ENCODE measurements around the gene RPRD1A.
"Not testable (repeated sequence)": the region's sequence is repeated elsewhere in the genome, so short reads cannot be mapped to it uniquely, and the experiment has no call there.

The RPRD1A gene

DNA sequence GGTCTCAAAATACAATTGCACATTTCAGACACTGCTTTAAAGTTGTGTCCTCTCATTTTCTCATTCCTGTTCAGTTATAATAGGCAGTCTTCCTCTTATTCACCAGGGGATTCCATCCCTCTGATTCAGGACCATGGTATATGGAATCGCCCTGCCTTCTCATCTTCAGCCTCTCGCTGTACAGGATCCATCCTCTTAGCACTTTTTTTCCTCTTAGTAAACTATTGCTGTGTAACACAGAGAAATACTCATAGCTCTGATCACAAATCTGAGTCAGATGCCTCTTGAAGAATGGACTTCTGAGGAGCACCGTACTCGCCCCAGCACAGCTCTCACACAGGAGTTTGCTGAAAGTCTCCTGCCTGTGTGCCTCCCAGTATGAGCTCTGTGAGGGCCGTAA, 83.5 kb downstream of the RPRD1A start:
- Histone ChIP-seq H3K27ac (ENCODE audit: low read length) (no peak overlapping the region), H3K4me3 (ENCODE audit: low read length) (no peak overlapping the region), H3K9ac (ENCODE audit: low read length) (no peak overlapping the region), H3K36me3 (ENCODE audit: control insufficient read depth, low read depth, low read length) (peaks cover 29% of the 10 kb centered on the region), H3K4me1 (ENCODE audit: control insufficient read depth, low read depth, low read length) (no peaks in the 10 kb centered on the region), H3K27me3 (ENCODE audit: control insufficient read depth, insufficient read depth, low read length) (no peaks in the 10 kb centered on the region), H3K9me3 (ENCODE audit: control insufficient read depth, low read depth, low read length) (no peaks in the 10 kb centered on the region)

DNA sequence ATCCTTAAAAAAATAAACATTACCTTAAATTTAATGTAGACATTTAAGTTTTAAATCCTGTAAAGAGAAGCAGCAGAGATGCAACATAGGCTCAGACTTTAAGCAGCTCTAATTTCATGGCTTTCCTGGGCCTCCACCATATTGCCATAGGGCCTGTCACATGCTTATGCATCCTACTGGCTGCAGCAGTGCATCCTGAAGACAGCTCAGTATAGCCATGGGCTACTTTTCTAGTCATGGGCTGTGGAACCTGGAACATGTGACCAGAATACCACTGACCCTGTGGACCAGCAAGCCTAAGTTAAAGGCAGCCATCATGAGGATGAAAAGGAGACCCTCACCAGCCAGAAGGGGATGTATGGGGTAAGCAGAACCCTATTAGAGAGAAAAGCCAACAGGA, 84.2 kb downstream of the RPRD1A start:
- Histone ChIP-seq H3K36me3 (ENCODE audit: control insufficient read depth, low read depth, low read length) (peaks cover 30% of the 10 kb centered on the region), H3K9ac (ENCODE audit: low read length) (no peak overlapping the region), H3K4me3 (ENCODE audit: low read length) (no peak overlapping the region), H3K27ac (ENCODE audit: low read length) (no peak overlapping the region), H3K4me1 (ENCODE audit: control insufficient read depth, low read depth, low read length) (no peaks in the 10 kb centered on the region), H3K9me3 (ENCODE audit: control insufficient read depth, low read depth, low read length) (no peaks in the 10 kb centered on the region), H3K27me3 (ENCODE audit: control insufficient read depth, insufficient read depth, low read length) (no peaks in the 10 kb centered on the region)

DNA sequence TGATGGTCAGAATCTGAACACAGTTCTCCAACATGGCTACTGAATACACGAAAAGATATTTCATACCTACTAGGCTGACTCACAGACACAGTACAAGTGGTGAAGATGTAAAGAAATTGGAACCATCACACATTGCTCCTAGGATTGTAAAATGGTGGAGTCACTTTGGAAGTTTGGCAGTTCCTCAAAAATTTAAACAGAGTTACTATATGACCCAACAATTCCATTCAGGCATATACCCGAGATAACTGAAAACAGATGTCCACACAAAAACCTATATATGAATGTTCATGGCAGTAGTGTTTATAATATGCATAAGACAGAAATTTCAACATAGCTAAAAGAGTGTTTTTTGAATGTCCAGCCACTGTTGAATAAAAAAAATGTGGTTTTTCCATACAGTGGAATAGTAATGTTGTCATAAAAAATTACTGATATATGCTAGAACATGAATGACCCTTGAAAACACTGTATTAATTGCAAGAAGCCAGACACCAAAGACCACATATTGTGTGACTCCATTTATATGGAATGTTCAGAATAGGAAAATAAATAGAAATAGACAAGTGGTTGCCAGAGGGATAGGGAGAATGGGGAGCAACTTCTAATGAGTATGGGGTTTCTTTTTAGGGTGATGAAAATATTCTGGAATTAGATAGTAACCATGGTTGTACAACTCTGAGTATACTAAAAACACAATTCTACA, 84.8 kb downstream of the RPRD1A start:
- no peak overlapping the region for H3K27ac ChIP-seq (ENCODE audit: low read length)
- H3K36me3 ChIP-seq (ENCODE audit: control insufficient read depth, low read depth, low read length): peaks cover 36% of the 10 kb centered on the region
- H3K4me3 ChIP-seq (ENCODE audit: low read length): no peak overlapping the region
- H3K9me3 ChIP-seq (ENCODE audit: control insufficient read depth, low read depth, low read length): no peaks in the 10 kb centered on the region
- no peak overlapping the region for H3K9ac ChIP-seq (ENCODE audit: low read length)
- no peaks in the 10 kb centered on the region for H3K4me1 ChIP-seq (ENCODE audit: control insufficient read depth, low read depth, low read length)
- H3K27me3 ChIP-seq (ENCODE audit: control insufficient read depth, insufficient read depth, low read length): no peaks in the 10 kb centered on the region

DNA sequence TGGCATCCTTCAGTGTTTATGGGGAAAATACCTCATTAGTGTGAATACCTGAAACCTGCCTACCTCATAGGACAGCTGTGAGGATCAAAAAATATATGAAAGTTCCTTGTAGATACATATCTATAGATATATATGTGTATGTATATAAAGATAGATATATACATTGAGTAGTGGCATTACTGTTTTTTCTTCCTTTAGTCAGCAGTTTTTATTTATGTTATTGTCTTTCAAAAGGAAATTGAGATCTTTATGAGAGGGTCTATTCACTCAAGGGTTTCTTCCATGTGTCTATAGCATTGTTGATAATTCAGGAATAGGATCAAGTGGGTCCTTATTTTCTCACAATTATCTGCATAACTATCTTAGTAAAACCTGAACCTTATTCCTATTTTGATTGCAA, 88.2 kb downstream of the RPRD1A start:
- Histone ChIP-seq H3K9ac (ENCODE audit: low read length) (no peak overlapping the region), H3K36me3 (ENCODE audit: control insufficient read depth, low read depth, low read length) (peaks cover 63% of the 10 kb centered on the region), H3K4me3 (ENCODE audit: low read length) (no peak overlapping the region), H3K27ac (ENCODE audit: low read length) (no peak overlapping the region), H3K27me3 (ENCODE audit: control insufficient read depth, insufficient read depth, low read length) (no peaks in the 10 kb centered on the region), H3K4me1 (ENCODE audit: control insufficient read depth, low read depth, low read length) (no peaks in the 10 kb centered on the region), H3K9me3 (ENCODE audit: control insufficient read depth, low read depth, low read length) (no peaks in the 10 kb centered on the region)

DNA sequence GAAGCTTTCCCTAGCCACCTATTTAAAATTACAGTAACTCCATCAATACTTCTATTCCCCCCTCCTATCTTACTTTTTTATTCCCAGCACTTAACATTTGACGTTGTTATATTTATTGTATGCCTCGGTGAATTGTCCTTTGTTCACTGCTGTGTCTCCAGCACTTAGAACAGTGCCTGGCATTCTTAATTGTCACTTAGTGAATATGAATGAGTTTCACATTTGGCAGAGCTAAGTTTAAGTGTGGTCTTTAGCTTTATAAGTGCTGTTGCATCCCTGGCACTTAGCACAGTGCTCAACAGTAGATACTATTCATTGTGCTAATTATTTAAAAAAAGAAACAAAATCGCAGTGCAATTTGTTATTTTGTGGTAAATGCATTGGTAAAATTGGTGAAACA, 93.2 kb downstream of the RPRD1A start:
- Histone ChIP-seq H3K36me3 (ENCODE audit: control insufficient read depth, low read depth, low read length) (peaks cover 46% of the 10 kb centered on the region), H3K27me3 (ENCODE audit: control insufficient read depth, insufficient read depth, low read length) (no peaks in the 10 kb centered on the region), H3K4me1 (ENCODE audit: control insufficient read depth, low read depth, low read length) (peaks cover 7% of the 10 kb centered on the region), H3K9me3 (ENCODE audit: control insufficient read depth, low read depth, low read length) (no peaks in the 10 kb centered on the region), H3K4me3 (ENCODE audit: low read length) (peak overlapping the region; percentile 3), H3K27ac (ENCODE audit: low read length) (no peak overlapping the region), H3K9ac (ENCODE audit: low read length) (no peak overlapping the region)

DNA sequence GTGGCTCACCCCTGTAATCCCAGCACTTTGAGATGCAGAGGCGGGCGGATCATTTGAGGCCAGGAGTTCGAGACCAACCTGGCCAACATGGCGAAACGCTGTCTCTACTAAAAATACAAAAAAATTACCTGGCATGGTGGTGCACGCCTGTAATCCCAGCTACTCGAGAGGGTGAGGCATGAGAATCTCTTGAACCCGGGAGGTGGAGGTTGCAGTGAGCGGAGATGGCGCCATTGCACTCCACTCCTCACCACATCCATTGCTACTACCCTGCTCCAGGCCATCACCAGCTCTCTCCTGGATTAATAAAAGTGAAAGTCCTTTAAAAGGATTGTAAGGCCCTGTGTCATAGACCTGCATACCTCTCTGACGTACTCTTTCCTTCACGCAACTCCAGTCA, 93.7 kb downstream of the RPRD1A start:
- no peaks in the 10 kb centered on the region for H3K9me3 ChIP-seq (ENCODE audit: control insufficient read depth, low read depth, low read length)
- no peaks in the 10 kb centered on the region for H3K27me3 ChIP-seq (ENCODE audit: control insufficient read depth, insufficient read depth, low read length)
- H3K27ac ChIP-seq (ENCODE audit: low read length): no peak overlapping the region
- H3K36me3 ChIP-seq (ENCODE audit: control insufficient read depth, low read depth, low read length): peaks cover 41% of the 10 kb centered on the region
- H3K4me1 ChIP-seq (ENCODE audit: control insufficient read depth, low read depth, low read length): peaks cover 7% of the 10 kb centered on the region
- no peak overlapping the region for H3K9ac ChIP-seq (ENCODE audit: low read length)
- peak overlapping the region; percentile 99 for H3K4me3 ChIP-seq (ENCODE audit: low read length)

DNA sequence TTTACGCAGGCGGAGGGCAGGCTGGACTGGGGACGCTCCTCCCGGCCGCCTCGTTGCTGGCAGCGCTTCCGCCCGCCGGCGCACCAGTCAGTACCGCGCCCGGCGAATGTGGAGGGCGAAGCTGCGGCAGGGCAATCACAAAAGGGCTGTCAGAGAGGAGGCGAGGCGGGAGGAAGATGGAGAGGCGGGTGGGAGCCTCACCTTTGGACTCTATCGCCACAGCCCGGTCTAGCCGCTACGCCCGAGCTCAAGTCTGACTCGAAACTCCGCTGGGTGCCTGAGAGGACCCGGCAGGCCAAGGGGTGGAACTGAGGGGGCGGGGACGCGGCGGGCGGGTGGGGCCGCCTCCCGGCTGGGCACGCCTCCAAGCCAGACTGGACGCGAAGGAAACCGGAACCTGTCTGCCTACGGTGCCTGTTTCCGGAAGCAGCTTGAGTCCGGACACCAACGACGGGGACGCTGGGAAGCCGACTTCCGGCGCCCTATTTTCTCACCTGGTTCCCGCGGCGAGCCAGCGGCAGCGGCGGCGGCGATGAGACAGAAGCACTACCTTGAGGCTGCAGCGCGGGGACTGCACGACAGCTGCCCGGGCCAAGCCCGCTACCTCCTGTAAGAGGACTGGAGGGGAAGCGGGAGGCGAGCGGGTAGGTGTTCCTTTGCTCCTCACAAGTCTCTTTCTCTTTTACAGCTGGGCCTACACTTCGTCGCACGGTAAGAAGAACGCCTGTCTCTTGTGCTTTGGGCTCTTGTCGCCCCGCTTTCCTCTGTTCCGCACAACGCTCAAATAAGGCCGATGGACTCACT, 95.0 kb downstream of the RPRD1A start, which contains the start of gene RMP24:
TSS of gene RMP24 (plus strand) at position 483 of the 804 bp plus-strand sequence.
- peak within 1 kb of the TSS; percentile 99 for H3K4me3 ChIP-seq (ENCODE audit: low read length)
- H3K9me3 ChIP-seq (ENCODE audit: control insufficient read depth, low read depth, low read length): no peaks in the 10 kb centered on the region
- H3K4me1 ChIP-seq (ENCODE audit: control insufficient read depth, low read depth, low read length): peaks cover 7% of the 10 kb centered on the region
- peak within 1 kb of the TSS; percentile 7 for H3K27ac ChIP-seq (ENCODE audit: low read length)
- H3K27me3 ChIP-seq (ENCODE audit: control insufficient read depth, insufficient read depth, low read length): no peaks in the 10 kb centered on the region
- peak within 1 kb of the TSS; percentile 92 for H3K9ac ChIP-seq (ENCODE audit: low read length)
- peaks cover 29% of the 10 kb centered on the region for H3K36me3 ChIP-seq (ENCODE audit: control insufficient read depth, low read depth, low read length)

DNA sequence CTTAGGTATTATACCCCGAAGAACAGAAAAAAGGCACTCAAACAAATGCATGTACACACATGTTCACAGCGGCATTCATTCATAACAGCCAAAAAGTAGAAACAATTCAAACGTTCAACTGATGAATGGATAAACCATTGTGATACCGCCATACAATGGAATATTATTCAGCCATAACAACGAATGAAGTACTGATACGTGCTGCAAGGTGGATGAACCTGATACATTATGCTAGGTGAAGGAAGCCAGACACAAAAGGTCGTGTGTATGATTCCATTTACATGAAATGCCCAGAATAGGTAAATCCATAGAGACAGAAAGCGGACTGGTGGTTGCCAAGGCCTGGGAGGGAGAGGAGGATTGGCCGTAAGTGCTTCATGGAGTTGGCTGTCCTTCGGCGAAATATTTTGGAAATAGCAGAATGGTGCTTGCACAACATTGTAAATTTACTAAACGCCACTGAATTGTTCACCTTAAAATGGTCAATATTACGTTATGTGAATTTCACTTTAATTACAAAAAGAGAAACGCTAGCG, 95.6 kb downstream of the RPRD1A start:
- H3K27me3 ChIP-seq (ENCODE audit: control insufficient read depth, insufficient read depth, low read length): no peaks in the 10 kb centered on the region

DNA sequence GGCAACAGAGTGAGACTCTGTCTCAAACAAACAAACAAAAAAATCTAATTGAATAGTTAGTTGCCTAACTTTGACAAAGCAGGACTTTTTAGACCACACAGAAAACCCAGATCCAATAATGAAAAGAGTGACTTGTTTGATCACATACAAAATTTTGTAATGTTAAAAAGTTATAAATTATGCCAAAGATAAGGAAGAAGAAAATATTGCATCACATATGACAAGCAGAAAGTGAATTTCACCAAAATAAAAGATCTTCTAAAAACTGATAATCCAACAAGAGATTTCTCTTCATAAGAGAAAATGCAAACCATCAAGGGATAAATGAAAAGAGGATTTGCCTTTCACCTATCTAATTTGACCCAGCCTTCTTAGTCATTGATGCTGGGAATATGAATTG, 97.7 kb downstream of the RPRD1A start:
- H3K4me3 ChIP-seq (ENCODE audit: low read length): no peak overlapping the region
- H3K4me1 ChIP-seq (ENCODE audit: control insufficient read depth, low read depth, low read length): peaks cover 7% of the 10 kb centered on the region
- H3K27ac ChIP-seq (ENCODE audit: low read length): no peak overlapping the region
- H3K36me3 ChIP-seq (ENCODE audit: control insufficient read depth, low read depth, low read length): peaks cover 8% of the 10 kb centered on the region
- no peak overlapping the region for H3K9ac ChIP-seq (ENCODE audit: low read length)
- H3K27me3 ChIP-seq (ENCODE audit: control insufficient read depth, insufficient read depth, low read length): no peaks in the 10 kb centered on the region
- no peaks in the 10 kb centered on the region for H3K9me3 ChIP-seq (ENCODE audit: control insufficient read depth, low read depth, low read length)

More for the DNA sequence above, 95.6 kb downstream of the RPRD1A start:
- Histone ChIP-seq H3K9ac (ENCODE audit: low read length) (peak overlapping the region; percentile 92), H3K36me3 (ENCODE audit: control insufficient read depth, low read depth, low read length) (peaks cover 25% of the 10 kb centered on the region), H3K9me3 (ENCODE audit: control insufficient read depth, low read depth, low read length) (no peaks in the 10 kb centered on the region), H3K4me1 (ENCODE audit: control insufficient read depth, low read depth, low read length) (peaks cover 7% of the 10 kb centered on the region), H3K4me3 (ENCODE audit: low read length) (peak overlapping the region; percentile 99), H3K27ac (ENCODE audit: low read length) (no peak overlapping the region)

DNA sequence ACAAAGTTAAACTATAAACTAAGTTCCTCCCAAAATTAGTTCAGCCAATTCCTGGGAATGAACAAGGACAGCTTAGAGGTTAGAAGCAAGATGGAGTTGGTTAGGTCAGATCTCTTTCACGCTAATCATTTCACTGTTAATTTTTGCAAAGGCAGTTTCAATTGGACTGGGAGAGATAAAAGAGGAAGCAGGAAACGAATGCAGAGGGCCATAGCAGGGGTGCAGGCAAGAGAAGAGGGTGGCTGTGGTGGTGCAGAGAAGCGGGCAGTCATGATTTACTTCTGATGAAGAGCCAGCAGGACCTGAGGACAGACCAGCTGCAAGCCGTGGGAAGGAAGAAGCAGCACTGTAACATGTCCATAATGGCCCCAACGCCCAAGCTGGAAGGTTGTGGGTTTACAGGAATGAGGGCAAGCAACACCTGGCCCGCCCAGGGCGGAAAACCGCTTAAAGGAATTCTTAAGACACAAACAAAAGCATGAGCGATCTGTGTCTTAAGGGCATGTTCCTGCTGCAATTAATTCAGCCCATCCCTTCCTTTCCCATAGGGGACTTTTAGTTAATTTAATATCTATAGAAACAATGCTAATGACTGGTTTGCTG, 99.0 kb downstream of the RPRD1A start:
- no peaks in the 10 kb centered on the region for H3K27me3 ChIP-seq (ENCODE audit: control insufficient read depth, insufficient read depth, low read length)
- no peak overlapping the region for H3K4me3 ChIP-seq (ENCODE audit: low read length)
- peaks cover 6% of the 10 kb centered on the region for H3K4me1 ChIP-seq (ENCODE audit: control insufficient read depth, low read depth, low read length)
- H3K9ac ChIP-seq (ENCODE audit: low read length): no peak overlapping the region
- no peak overlapping the region for H3K27ac ChIP-seq (ENCODE audit: low read length)
- no peaks in the 10 kb centered on the region for H3K36me3 ChIP-seq (ENCODE audit: control insufficient read depth, low read depth, low read length)
- no peaks in the 10 kb centered on the region for H3K9me3 ChIP-seq (ENCODE audit: control insufficient read depth, low read depth, low read length)

DNA sequence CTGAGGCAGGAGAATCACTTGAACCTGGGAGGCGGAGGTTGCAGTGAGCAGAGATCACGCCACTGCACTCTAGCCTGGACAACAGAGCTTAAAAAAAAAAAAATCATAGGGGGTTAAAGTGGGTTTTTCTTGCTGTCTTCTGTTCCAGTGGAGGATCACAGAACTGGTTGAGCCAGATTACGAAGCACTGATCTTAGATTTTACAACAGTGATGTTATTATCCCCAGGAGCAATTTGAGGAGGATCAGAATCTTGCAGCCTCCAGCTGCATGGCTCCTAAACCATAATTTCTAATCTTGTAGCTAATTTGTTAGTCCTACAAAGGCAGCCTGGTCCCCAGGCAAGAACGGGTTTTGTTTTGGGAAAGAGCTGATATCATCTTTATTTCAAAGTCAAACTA, 99.5 kb downstream of the RPRD1A start:
- not testable (repeated sequence) for H3K27ac ChIP-seq (ENCODE audit: low read length); H3K4me3 ChIP-seq (ENCODE audit: low read length); H3K27me3 ChIP-seq (ENCODE audit: control insufficient read depth, insufficient read depth, low read length); H3K4me1 ChIP-seq (ENCODE audit: control insufficient read depth, low read depth, low read length); H3K9ac ChIP-seq (ENCODE audit: low read length); H3K36me3 ChIP-seq (ENCODE audit: control insufficient read depth, low read depth, low read length); H3K9me3 ChIP-seq (ENCODE audit: control insufficient read depth, low read depth, low read length)
